ENCODE results near the gene TAF5.
"Not testable (repeated sequence)": the region's sequence is repeated elsewhere in the genome, so short reads cannot be mapped to it uniquely, and the experiment has no call there.

TAF5 gene

GRCh38 chr10:103350517-103351260, 17.1 kb upstream of the TAF5 start, which contains the start of gene PCGF6:
PCGF6 (minus strand) TSS chr10:103351140; CDS start chr10:103351066, 74 bp downstream.
- DNase-seq (ENCODE audit: extremely low read depth, low read depth), result no peak
- peak within 1 kb of the TSS; percentile 74 for H3K4me3 ChIP-seq (replicated peaks; ENCODE audit: low read depth, low read length)
- no peak for TF ChIP-seq CTCF (IDR thresholded peaks at IDR 0.05; ENCODE audit: low read depth, low read length, missing control alignments)

GRCh38 chr10:103353281-103353680, 14.5 kb upstream of the TAF5 start:
- no peak for DNase-seq (ENCODE audit: extremely low read depth, low read depth)

GRCh38 chr10:103354567-103354966, 13.2 kb upstream of the TAF5 start:
- not testable (repeated sequence) for H3K4me3 ChIP-seq (replicated peaks; ENCODE audit: low read depth, low read length); DNase-seq (ENCODE audit: extremely low read depth, low read depth)

More at GRCh38 chr10:103353281-103353680, 14.5 kb upstream of the TAF5 start:
- no peak overlapping the region for H3K4me3 ChIP-seq (replicated peaks; ENCODE audit: low read depth, low read length)
- TF ChIP-seq CTCF (IDR thresholded peaks at IDR 0.05; ENCODE audit: low read depth, low read length, missing control alignments), result no peak

GRCh38 chr10:103355906-103356599, 11.7 kb upstream of the TAF5 start:
- TF ChIP-seq CTCF (IDR thresholded peaks at IDR 0.05; ENCODE audit: low read depth, low read length, missing control alignments), result no peak
- DNase-seq (ENCODE audit: extremely low read depth, low read depth), result no peak
- no peak overlapping the region for H3K4me3 ChIP-seq (replicated peaks; ENCODE audit: low read depth, low read length)

GRCh38 chr10:103359493-103359892, 8.3 kb upstream of the TAF5 start:
- not testable (repeated sequence) for DNase-seq (ENCODE audit: extremely low read depth, low read depth); H3K4me3 ChIP-seq (replicated peaks; ENCODE audit: low read depth, low read length)

GRCh38 chr10:103360791-103361190, 7.0 kb upstream of the TAF5 start:
- not testable (repeated sequence) for DNase-seq (ENCODE audit: extremely low read depth, low read depth); H3K4me3 ChIP-seq (replicated peaks; ENCODE audit: low read depth, low read length)

- H3K4me3 ChIP-seq (replicated peaks; ENCODE audit: low read depth, low read length), result peak overlapping the region; percentile 79
- no peak for DNase-seq (ENCODE audit: extremely low read depth, low read depth)
- TF ChIP-seq CTCF (IDR thresholded peaks at IDR 0.05; ENCODE audit: low read depth, low read length, missing control alignments), result no peak
Measured at GRCh38 chr10:103367379-103367781, 396 bp upstream of the TAF5 start.

- DNase-seq (ENCODE audit: extremely low read depth, low read depth), result no peak
- no peak for TF ChIP-seq CTCF (IDR thresholded peaks at IDR 0.05; ENCODE audit: low read depth, low read length, missing control alignments)
Measured at GRCh38 chr10:103373544-103373943, 5.8 kb downstream of the TAF5 start.

More at GRCh38 chr10:103373544-103373943, 5.8 kb downstream of the TAF5 start:
- no peak overlapping the region for H3K4me3 ChIP-seq (replicated peaks; ENCODE audit: low read depth, low read length)
